GM18907 (cell line): ENCODE measurements around the gene PPP1R26.
"Not testable (repeated sequence)": the region's sequence is repeated elsewhere in the genome, so short reads cannot be mapped to it uniquely, and the experiment has no call there.

Experiments used
- ATAC-seq: cut with Tn5 transposase; IDR thresholded peaks from one replicate; pipeline ENCODE4 v1.9.1; 2021; ENCODE audit warnings: mild to moderate bottlenecking, moderate library complexity; ENCODE audit not compliant: unreplicated experiment

The PPP1R26 gene

DNA sequence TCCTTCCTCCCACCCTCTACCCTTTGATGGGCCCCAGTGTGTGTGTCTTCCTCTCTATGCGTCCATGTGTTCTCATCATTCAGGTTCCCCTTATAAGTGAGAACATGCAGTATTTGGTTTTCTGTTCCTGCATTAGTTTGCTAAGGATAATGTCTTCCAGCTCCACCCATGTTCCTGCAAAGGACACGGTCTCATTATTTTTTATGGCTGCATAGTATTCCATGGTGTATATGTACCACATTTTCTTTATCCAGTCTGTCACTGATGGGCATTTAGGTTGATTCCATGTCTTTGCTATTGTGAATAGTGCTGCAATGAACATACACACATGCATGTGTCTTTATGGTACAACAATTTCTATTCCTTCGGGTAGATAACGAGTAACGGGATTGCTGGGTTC lies 21.1 kb upstream of the PPP1R26 start:
- not testable (repeated sequence) for ATAC-seq

DNA sequence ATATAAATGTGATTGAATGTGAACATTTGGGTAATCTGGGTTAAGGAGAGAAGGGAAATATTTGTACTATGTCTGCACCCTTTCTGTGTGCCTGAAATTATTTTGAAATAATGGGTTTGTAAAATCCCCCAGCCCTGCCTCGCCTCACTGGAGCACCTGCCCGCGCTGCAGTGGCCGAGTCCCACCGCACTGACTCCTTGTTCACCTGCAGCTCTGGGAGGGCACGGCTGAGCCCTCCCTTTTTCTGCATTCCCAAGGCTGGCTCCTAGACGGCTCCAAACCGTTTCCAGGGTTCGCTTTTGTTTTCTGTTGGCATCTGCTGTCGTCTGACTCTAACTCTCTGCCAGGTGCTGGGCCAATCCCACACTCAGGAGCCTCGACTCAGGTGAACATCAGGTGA lies 17.6 kb upstream of the PPP1R26 start:
- no peak for ATAC-seq

DNA sequence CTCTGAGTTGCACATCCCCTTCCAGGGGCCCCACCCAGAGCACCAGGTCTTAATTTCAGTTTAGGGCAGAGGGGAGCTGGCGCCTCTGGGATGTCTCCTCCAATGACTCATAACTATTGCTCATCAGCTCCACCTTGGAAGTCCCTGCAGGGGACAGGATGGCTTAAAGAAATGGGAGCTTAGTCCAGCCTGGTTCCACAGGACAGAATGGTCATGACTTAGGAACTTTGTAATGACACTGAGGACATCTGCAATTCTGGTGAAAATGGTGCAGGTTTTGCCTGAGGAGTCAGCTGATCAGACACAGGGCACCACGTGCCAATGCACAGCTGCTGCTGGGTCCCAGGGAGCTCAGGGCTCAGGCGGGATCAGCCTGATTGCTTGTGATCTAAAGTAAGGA lies 16.4 kb upstream of the PPP1R26 start:
- ATAC-seq: no peak

DNA sequence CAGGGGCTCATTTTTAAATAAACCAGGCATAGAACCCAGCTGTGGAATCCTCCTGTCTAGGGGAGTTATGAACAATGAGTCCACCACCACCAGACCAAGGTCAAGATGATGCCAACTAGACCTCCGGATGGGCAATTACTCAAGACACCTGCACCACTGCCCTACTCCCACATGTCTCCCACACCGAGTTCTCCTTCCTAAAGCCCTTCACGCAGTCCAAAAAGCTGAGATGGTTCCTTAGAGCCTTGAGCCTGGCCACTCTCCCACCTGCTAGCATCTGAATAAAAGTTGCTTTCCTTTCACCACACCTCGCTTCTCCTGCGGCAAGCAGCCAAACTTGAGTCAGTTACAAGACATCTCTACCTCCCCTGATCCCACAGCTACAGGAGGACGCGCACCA lies 15.4 kb upstream of the PPP1R26 start:
- no peak for ATAC-seq

DNA sequence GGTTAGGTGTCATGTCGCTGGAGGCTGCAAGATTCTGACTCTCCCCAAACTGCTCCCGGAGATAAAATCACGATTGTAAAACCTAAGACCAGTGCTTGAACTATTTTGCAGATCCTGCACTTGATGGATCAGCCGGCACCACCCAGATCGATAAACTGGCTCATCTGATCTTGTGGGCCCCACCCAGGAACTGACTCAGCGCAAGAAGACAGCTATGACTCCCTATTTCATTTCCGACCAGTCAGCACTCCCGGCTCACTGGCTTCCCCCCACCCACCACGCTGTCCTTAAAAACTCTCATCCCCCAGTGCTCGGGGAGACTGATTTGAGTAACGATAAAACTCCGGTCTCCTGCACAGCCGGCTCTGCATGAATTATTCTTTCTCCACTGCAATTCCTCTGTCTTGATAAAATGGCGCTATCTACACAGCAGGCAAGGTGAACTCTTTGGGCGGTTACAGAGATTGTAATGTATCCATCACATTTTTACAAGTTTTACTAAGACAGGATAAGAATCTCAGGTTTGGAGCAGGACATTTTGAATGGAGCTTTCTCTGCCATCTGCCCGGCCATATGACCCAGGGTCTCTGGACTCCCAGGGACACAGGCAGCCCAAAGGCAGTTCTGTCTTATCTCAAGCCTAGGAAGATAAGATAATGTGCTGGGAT lies 10.6 kb upstream of the PPP1R26 start:
- ATAC-seq: no peak

DNA sequence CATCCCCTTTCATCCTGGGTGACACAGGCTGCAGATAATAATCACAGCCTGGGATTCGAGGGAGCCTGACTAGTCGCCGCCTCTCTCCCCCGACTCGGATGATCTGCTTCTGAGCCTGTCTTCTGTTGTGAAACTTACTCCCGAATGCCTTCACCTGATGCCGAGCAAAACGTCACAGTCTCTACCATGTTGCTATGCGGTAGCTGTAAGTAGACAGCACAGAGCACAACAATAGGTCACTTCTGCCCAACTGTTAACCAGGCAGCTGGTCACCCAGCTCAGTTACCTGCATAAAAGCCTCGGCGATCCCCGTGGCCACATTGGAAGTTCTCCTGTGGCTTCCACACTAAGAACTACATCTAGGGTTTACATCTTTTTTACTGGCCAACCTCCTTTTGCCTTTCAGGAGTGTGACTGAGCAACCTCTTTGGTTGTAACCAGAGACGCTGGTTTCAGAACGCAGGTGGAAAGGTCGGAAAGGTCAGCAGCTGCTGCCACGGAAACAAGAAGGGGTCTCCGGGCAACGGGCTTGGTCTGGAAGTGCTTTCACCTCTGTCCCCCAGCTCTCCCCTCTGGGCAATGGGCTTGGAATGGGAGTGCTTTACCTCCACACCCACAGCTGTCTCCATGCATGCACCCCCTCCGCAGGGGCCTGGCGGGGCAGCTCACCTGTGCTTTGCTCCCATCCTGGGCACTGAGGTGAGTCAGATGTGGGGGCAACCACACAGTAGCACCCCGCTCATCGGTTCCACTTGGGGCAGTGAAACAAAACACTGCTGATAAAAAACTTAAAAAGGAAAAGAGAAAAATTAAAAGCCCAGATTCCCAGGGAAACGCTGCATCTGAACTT lies 7.6 kb upstream of the PPP1R26 start:
- no peak for ATAC-seq

DNA sequence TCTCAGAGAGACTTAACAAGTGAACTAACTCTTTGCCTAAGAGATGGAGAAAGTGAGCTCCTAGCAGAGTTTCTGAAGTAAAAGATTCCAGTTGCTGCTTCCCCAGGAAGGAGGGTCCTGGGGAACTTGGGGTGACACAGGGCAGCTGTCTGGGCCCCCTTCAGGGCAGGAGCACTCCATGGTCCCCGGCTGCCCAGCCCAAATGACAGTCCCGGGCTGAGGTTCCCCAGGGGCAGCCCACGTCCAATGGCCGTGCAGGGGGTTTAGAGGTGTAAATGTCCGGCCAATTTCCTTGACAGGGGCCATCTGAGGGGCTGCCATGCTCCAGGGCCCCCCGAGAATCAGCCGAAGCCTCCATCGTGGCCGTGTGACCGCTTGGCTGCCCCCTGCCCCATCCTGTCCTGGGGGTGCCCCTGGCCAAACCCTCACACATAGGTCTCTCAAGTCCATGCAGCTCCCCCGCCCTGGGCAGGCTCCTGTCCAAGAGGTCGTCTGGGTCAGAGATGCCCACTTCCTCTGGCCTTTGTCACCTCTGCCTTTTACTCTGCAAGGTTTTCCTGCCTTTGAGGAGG lies 5.5 kb upstream of the PPP1R26 start:
- no peak for ATAC-seq

DNA sequence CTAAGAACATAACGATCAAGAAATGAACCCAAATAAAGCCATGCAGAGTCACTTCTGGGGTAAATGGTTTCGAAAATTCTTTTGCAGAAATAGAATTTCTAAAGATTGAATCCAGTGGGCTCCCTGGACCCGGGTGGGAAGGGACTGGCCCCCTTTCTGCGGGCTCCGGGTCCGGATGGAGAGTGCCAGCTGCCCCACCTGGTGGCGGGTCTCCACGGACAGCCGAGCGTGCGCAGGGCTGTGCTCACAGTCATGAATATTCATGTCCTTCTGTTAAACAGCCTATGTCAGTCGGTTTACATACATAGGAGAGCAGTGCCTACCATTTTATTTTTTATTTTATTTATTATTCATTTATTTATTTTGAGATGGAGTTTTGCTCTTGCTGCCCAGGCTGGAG lies 4.7 kb upstream of the PPP1R26 start:
- no peak for ATAC-seq

DNA sequence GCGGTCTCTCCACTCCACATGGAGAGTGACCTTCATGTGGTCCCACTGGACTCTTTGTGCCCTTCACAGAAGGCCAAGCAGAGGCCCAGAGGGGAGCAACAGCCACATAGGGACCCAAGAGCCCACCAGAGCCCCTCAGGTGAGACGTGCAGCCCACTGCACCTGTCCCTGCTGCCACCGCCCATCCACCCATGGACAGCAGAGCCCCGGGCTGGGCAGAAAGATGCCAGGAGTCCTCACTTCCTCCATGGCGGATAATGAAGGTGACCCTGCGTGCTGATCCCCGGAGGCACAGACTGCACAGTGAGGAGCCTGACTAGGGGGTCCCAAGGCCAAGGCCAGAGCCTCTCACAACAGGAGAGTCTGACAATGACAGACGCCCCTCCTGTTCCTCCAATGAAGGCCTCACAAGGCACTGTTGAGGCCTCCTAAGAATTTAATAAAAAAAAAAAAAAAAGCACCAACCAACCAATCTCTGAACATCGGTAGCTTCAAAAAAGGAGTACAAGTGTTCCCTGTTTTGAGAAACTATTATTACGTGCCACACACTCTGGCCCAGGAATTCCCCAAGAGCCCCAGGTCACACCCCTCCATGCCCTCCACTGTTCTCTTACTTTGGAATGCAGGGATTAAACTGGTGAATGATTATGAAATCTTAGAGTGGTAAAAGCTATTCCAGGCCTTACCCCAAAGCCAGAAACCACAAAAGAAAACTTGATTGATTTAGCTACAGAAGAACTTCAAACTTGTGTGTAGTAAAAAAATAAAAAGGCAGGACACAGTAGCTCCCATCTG lies 2.8 kb upstream of the PPP1R26 start:
- ATAC-seq: no peak

DNA sequence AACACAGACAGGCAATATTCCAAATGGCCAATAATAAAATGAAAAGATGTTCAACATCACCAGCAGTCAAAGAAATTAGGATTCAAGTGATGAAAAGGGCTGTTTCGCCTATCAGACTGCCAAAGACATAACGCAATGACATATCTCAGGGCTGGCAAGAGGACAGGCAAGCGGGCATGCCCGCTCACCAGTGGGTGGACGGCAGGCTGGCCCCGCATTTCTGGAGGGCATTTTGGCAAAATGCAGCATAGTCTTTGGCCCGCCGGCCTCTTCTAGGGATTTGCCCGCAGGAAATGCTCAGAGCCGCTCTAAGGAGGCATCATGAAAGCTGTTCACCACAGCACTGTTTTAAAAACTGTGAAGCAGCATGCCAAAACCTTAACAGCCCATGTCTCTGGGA lies 1.4 kb upstream of the PPP1R26 start:
- no peak for ATAC-seq

DNA sequence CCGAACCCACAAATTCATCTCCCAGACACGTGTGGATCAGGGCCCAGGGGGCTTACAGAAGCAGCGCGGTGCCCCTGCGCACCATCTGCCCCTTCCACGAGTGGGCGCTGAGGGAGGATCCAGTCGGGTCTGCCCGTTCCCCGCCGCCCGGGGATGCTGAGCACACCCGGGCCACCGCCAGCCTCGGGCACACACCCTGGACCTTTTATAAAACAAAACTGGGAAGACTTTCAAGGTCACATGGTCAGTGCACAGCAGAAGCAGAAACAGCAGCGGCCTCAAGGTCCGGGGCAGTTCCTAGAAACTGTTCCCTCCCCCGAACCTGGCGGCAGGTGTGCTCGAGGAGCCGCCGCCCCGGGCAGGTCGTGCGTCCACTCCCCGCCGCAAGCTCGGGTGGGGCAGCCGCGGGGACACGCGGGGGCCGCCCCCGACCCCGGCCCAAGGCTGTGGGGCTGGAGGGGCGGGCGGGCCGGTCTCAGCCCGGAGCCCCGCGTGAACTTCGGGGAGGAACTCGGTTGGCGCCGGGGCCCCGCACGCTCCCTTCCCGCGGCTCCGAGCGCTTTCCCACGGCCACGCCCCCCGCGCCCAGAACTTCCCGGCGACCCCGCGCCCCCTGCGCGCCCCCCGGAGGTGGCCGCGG lies 633 bp upstream of the PPP1R26 start:
- no peak for ATAC-seq

DNA sequence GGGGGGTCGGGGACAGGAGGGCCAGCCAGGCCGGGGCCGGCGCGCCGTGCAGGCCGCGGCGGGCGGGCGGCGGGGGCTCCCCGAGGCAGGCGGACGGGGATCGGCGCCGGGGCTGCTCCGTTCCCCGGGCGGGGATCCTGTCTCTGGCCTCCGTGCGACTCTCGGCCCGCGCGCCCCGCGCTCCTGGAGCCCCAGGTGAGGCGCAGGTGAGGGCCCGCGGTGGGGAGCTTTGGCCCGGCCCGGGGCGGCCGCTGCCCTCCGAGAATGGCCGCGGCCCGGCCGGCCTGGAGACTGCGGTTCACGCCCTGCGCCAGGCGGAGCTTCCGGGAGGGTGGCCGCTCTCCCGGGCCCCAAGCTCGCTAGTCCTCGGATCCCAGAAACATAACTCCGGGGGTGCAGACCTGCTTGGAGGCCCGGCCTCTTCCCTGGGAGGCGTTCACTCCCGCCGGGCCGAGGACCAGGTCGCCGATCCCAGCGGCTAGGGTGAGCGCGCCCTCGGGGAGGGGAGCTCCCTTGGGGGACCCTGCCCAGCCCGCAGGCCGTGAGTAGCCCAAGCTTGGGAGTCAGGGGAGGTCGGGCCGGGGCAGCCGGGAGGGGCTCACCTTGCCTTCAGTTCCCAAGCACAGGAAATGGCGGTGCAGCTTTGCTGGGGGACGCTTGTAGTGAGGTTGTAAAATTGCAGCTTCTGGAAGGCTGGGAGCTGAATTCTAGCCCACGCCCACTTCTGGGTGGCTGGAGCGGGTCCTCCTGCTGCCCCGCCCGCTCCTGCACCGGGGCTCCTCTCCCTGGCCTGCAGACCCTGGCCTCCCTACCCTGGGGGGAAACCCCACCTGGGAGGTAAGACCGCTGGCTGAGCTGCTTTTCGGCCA lies 723 bp downstream of the PPP1R26 start:
- ATAC-seq: no peak

DNA sequence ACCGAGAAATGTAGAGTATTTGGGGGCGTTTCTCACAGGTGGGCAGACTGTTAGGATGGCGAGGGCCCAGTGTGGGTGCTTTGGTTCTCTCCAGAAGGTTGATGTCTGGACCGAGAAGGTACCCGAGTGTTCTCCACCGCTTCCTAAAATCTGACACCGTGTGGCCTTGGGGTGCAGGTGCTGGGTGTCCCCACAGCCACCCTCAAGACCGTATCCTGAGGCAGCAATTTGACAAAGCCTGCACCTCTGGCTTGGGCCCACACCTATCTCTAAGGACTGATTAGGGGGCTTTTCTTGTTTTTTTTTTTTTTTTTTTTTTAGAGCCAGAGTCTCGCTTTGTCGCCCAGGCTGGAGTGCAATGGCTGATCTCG lies 1.3 kb downstream of the PPP1R26 start:
- no peak for ATAC-seq

DNA sequence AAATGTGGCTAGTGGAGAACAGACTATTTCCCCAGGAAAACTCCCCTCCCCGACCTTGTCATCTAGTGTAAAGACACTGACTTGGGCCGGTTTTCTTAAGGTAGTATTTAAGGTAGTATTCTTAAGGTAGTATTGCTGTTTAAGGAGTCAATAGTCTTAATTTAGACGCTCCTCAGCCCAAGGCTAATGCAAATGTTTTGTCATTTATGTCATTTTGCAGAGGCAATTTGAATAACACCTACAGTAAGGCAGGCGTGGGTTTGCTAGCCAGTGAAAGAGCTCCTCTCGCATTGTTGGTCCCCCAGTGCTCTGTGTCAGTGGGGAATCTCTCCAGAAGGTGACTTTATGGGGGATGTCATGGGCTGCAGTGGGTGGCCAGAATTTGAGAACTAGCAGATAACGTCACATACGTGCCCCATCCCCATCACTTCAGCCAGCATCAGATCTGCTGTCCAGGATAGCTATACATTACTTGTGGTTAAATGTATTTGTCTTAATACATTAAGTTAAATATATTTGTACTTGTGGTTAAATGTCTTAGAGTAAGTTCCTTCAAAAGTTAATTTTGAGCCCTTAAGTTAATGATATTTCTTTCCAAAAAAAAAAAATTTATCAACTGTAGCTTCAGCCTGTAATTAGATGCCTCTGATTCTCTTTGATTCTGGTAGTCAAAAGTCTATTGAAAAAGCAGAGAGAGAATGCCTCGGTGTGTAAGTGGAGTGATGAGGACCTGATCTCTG lies 2.6 kb downstream of the PPP1R26 start:
- ATAC-seq: no peak

DNA sequence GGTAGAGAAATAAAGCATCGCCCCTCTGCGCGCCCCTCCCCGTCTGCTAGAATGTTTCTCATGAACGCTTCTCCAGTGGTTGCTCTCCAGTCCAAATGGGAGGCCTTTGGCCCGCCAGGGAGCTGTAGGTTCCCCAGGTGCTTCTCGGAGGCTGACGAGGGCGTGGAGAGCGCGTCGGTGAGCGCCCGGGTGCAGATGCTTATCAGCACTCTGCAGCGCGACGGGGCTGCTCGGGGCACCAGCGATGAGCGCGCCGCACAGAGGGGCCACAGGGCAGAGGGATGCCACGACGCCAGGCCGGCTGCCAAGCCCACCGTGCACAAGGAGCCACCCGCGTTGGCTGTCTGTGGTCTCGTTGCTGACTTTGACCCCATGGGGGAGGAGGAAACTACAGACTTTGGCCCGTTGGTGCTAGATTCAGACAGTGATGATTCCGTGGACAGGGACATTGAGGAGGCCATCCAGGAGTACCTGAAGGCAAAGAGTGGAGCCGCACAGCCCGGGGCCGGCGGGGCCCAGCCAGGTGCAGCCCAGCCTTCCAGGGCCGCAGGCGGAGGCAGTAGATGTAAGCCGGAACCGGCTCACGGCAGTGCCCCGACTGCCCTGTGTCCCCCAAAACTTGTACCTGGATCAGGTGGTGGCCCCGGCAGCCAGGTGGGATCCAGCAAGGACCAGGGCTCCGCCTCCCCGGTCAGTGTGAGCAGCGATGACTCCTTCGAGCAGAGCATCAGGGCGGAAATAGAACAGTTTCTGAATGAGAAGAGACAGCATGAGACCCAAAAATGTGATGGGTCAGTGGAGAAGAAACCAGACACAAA lies 5.1 kb downstream of the PPP1R26 start:
- ATAC-seq: no peak

DNA sequence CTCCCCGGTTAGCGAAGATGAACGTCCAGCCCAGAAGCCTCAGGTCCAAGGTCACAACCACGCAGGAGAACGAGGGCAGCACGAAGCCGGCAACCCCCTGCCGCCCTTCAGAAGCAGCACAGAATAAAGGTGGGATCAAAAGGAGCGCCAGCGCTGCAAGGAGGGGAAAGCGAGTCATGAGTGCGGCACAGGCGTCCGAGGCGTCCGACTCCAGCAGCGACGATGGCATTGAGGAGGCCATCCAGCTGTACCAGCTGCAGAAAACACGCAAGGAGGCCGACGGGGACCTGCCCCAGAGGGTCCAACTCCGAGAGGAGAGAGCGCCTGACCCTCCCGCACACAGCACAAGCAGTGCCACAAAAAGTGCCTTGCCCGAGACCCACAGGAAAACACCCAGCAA lies 5.8 kb downstream of the PPP1R26 start:
- no peak for ATAC-seq

DNA sequence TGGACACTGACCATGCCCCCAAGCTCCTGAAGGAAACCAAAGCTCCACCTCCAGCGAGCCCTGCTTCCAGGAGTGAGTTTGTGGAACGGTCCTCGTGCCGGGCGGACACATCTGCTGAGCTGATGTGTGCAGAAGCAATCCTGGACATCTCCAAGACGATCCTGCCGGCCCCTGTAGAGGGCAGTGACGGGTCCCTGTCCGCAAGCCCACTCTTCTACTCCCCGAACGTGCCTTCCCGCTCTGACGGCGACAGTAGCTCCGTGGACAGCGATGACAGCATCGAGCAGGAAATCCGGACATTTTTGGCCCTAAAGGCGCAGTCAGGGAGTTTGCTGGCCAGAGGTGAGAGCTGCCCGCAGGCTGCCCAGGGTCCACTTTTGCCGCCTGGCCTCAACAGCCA lies 6.2 kb downstream of the PPP1R26 start:
- ATAC-seq: no peak

DNA sequence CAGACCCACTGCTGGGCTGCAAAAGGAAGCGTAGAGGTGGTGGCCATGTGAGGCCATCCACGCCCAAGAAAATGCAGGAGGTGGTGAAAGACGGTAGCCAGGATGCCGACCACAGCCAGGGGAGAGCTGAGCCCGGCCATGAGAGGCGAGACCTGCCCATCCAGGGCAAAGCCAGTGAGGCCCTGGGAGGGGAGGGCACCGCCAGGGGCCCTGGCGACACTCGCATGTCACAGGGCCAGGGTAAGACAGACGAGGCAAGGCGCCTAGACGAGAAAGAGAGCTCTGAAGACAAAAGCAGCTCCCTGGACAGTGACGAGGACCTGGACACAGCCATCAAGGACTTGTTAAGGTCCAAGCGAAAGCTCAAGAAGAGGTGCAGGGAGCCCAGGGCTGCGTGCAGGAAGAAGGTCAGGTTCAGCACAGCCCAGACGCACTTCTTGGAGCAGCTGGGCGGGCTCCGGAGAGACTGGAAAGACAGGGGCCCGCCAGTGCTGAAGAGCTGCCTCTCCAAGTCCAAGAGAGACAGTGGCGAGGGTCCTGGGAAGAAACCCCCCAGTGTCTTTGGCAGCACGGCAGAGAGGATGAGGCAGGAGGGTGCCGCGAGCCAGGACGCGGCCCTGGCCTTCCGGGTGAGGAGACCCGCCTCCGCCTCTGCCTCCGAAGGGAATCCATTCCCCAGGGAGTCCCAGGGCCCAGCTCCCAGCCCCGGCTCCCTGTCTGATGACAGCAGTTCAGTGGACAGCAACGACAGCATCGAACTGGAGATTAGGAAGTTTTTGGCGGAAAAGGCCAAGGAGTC lies 6.9 kb downstream of the PPP1R26 start:
- ATAC-seq: no peak
